ENCODE data around the gene ALX3.

Gene ALX3

DNA sequence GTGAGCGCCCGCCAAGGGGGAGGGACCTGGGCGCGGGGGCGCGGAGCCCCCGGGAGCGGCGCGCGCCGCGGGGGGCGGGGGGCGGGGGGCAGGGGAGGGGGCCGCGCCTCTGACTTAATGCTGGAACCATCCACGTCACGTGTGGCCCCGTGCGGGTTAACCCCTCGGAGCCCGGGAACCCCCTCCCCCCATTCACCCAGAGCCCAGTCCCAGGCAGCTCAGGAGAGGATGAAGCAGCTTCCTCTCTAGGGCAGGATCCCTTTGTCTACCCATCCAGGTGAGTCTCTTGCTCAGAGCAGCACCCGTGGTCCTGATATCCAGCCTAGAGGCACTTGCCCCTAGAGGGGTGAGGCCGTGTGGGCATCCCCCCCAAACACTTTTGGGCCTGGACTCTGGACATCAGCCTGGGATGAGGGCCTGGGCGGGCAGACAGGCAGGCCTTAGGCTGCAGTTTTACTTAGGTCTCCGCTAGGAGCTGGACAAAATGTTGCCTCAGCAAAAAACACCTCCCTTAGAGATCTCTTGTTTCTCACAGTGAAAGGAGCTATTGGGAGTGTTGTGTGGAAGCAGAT lies at the start of gene ALX3:
TSS of gene ALX3 (minus strand) at position 2 of the 572 bp plus-strand sequence. CDS start 60 bp downstream, outside the sequence.
- no peak for DNase-seq (ENCODE audit: low read depth)
- H3K4me3 ChIP-seq (ENCODE audit: low read depth, low read length): no peak within 1 kb of the TSS
- TF ChIP-seq, protein P1, sequence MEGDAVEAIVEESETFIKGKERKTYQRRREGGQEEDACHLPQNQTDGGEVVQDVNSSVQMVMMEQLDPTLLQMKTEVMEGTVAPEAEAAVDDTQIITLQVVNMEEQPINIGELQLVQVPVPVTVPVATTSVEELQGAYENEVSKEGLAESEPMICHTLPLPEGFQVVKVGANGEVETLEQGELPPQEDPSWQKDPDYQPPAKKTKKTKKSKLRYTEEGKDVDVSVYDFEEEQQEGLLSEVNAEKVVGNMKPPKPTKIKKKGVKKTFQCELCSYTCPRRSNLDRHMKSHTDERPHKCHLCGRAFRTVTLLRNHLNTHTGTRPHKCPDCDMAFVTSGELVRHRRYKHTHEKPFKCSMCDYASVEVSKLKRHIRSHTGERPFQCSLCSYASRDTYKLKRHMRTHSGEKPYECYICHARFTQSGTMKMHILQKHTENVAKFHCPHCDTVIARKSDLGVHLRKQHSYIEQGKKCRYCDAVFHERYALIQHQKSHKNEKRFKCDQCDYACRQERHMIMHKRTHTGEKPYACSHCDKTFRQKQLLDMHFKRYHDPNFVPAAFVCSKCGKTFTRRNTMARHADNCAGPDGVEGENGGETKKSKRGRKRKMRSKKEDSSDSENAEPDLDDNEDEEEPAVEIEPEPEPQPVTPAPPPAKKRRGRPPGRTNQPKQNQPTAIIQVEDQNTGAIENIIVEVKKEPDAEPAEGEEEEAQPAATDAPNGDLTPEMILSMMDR (conservative IDR thresholded peaks at IDR 0.05; ENCODE audit: low read depth, low read length): no peak

GRCh38 chr1:110119843-110120242 lies 49.4 kb upstream of the ALX3 start:
- no peak overlapping the region for H3K4me3 ChIP-seq (ENCODE audit: low read depth, low read length)
- TF ChIP-seq, protein P1 (conservative IDR thresholded peaks at IDR 0.05; ENCODE audit: low read depth, low read length): no peak
- DNase-seq (ENCODE audit: low read depth): no peak

DNA sequence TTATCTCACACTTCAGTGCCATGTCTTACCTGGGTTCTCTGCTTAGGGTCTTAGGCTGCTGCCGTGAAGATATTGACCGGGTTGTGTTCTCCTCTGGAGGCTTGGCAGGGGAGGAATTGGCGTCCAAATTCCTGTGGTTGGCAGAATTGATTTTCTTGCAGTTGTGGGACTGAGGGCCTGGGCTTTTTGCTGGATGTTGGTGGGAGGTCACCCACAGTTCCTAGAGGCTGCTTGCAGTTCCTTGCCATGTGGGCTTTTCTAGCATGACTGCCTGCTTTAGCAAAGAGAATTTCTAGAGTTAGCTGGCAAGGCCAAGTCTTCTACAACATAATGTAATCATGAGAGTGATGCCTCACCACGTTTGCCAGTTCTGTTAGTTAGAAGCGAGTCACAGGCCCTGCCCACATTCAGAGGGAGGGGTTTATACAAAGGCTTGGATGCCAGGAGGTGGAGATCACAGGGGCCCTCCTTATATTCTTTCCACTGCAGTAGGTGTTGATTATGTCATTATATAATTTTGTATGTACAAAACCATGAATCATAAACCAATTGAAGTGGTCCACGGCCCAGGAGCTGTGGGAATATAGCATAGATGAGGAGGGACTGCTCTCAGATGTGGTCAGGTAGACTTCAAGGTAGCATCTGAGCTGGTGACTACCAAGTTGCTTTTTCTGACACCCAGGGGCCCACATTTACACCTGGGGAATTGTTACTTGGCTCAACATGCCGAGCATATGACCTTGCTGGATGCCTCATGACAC lies 48.3 kb upstream of the ALX3 start:
- TF ChIP-seq, protein P1 (conservative IDR thresholded peaks at IDR 0.05; ENCODE audit: low read depth, low read length): no peak
- no peak overlapping the region for H3K4me3 ChIP-seq (ENCODE audit: low read depth, low read length)
- DNase-seq (ENCODE audit: low read depth): peak; percentile 20

- H3K4me3 ChIP-seq (ENCODE audit: low read depth, low read length): no peak overlapping the region
- TF ChIP-seq, protein P1 (conservative IDR thresholded peaks at IDR 0.05; ENCODE audit: low read depth, low read length): no peak
- DNase-seq (ENCODE audit: low read depth): no peak
Observed at GRCh38 chr1:110114784-110115183, 44.3 kb upstream of the ALX3 start.

DNA sequence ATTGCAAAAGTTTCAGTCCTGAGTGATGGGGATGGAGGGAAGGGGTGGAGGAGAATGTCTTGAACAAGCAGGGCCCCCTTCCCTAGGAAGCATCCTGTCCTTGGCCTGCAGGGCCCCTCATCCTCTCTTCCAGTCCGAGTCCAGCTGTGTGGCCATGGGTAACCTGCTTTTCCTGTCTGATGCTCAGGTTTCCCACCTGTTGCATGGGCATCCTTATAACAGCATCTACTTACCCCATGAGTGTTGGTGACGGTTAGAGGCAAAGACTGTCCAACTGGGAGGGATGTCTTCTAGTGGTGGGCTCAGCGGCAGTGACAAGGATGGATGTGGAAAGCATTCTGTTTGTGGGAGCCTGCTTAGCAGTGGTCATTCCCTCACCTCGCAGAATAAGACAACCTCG lies 43.7 kb upstream of the ALX3 start:
- TF ChIP-seq, protein P1 (conservative IDR thresholded peaks at IDR 0.05; ENCODE audit: low read depth, low read length): no peak
- H3K4me3 ChIP-seq (ENCODE audit: low read depth, low read length): no peak overlapping the region
- DNase-seq (ENCODE audit: low read depth): no peak

DNA sequence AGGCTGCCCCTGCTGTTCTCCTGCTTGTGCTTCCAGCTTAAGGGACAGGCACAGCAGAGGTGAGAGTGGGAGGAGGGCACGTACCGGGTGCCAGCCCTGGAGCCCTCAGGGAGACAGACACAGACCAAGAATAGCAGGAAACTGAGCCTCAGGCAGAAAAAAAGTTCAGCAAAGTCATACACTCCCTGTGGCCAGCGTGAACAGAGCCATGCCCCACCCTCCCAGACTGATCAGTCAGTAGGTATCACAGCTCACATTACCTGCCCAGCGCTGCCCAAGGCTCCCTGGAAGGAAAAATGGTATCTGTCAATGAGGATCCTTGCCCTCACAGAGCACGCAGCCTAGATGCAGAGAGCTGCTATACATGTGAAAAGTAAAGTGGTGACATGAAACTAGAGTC lies 43.1 kb upstream of the ALX3 start:
- TF ChIP-seq, protein P1 (conservative IDR thresholded peaks at IDR 0.05; ENCODE audit: low read depth, low read length): no peak
- H3K4me3 ChIP-seq (ENCODE audit: low read depth, low read length): no peak overlapping the region
- no peak for DNase-seq (ENCODE audit: low read depth)

DNA sequence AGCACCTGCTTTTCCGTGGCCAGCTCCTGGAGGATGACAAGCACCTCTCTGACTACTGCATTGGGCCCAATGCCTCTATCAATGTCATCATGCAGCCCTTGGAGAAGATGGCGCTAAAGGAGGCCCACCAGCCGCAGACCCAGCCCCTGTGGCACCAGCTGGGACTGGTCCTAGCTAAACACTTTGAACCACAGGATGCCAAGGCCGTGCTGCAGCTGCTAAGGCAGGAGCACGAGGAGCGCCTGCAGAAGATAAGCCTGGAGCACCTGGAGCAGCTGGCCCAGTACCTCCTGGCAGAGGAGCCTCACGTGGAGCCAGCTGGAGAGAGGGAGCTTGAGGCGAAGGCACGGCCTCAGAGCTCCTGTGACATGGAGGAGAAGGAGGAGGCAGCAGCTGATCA lies 42.2 kb upstream of the ALX3 start:
- H3K4me3 ChIP-seq (ENCODE audit: low read depth, low read length): no peak overlapping the region
- no peak for DNase-seq (ENCODE audit: low read depth)
- TF ChIP-seq, protein P1 (conservative IDR thresholded peaks at IDR 0.05; ENCODE audit: low read depth, low read length): no peak
